RPMI7951 (cell line): ENCODE measurements around the gene KRTAP22-1. TPM values are rescaled to one million over a fixed set of nuclear protein-coding genes. Genes with fewer than 3 reads are reported as not detected.

Experiments
- DNase-seq: peaks from one replicate; pipeline ENCODE4 v3.0.0-alpha.2; 2012; ENCODE audit warnings: low read depth
- total RNA-seq: library from RNA; depleted of rRNA; stranded (reverse); fragments of >200 nt; shearing (Covaris generic); gene quantifications from 2 replicates; pipeline ENCODE4 v1.2.3, GENCODE V29; 2014; rRNA removed

KRTAP22-1 gene
- total RNA-seq, 1 experiment from 2014 or later, result not detected

DNA sequence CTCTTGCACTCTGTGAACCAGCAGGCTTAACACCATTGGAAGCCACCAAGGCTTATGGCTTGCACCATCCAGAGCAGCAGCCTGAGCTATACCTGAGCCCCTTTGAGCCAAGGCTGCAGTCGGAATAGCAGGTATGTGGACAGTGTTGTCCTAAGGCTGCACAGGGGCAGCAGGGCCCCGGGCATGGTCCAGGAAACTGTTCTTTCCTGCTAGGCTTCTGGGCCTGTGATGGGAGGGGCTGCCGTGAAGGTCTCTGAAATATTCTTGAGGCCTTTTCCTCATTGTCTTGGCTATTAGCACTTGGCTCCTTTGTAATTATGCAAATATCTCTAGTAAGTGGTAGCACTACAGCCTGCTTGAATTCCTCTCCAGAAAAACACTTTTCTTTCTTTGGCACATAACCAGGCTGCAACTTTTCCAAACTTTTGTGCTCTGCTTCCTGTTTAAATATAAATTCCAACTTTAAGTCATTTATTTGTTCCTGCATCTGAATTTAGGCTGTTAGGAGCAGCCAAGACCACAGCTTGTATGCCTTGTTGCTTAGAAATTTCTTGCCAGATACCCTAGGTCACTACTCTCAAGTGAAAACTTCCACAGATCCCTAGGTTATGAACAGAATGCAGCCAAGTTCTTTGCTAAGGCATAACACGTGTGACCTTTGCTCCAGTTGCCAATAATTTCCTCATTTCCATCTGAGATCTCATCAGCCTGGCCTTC lies 24.7 kb downstream of the KRTAP22-1 start:
- no peak for DNase-seq

DNA sequence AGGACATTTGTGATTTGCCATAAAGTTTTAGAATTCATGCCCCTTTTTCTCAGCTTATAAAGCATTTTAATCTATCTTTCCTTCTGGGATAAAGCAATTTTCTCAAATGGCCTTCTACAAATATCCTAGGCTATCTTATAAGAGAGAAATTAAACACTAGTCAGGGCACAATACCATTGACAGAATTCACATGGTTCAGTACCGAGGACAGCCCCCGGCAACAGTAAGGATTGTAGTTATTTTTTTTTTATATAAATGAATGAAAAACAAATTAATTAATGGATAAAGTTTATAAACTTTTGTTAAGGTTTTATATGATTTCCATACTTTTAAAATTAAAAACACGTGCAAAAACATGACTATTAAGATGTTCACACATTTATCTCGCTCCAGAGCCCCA lies 27.2 kb downstream of the KRTAP22-1 start:
- no peak for DNase-seq

DNA sequence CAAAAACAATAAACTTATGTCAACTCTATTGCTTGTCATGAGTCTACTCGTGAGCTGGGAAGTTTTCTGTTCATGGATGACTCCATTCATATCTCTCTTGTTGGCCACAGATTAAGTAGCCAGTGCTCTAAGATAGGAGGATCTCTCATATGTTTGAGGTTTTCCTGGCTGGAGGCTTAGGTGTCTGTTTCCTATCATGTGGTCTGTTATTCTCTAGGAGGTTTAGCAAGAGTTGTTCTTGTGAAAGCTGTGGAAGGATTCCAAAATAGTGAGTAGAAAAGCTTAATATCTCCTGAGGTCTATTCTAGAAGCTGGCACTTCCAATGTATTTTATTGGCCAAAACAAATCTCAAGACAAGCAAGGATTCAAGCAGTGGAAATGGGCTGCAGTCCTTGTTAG lies 28.3 kb downstream of the KRTAP22-1 start:
- no peak for DNase-seq

DNA sequence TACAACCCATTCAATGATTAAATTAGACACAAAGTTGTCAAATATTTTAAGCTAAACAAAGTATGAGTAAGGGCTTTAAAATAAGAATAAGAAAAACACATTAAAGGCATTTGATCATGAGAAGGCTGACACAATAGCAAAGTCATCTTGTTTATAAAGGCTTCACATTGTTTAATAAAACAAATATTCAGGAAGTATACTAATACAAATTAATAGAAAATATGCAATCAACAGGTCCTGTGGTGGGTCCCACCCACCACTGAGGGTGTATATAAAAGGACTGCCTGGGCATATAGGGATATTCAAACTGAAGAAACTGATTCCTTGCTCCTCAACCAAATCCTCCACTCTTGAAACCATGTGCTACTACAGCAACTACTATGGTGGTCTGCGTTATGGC lies 34.0 kb downstream of the KRTAP22-1 start, which contains the start of gene KRTAP20-2:
Gene KRTAP20-2, plus strand, starts transcription at position 301 of the 400 bp plus-strand sequence. Its CDS starts 58 bp downstream, at position 359.
- no peak for DNase-seq

DNA sequence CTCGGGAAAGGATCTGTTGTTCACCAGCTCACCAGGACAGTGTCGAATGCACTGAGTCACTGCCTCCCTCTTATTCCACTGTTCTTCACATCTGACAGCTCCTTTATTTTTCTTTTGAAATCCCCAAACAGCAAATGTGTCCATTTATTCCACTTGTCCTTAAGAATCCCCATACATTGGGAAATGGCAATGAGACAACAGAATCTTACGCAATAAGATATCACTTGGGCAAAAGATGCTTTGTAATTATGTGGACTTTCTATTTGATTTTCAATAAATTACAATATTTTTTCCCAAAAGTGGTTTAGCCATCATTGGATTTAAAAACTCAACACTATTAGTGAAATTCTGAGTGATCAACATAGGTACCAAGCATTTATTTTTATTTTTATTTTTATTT lies 37.8 kb downstream of the KRTAP22-1 start:
- DNase-seq, result no peak

DNA sequence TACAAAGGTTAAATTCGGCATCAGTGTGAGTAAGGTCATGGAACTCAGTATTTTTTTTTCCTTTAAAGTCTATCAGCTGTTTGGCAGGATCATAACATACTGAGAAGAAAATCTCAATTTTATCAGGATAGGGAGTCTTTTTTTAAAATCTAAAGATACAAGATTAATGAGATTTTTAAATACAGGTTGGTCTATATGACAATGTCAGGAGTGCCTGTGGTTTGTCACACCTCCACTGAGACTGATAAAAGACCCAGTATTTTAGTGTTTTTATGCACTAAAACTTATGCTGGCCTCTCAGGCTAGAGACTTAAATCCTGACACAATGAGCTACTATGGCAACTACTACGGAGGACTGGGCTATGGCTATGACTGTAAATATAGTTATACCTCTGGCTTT lies 41.7 kb downstream of the KRTAP22-1 start, which contains the start of gene KRTAP20-3:
Gene KRTAP20-3, plus strand, starts transcription at position 301 of the 400 bp plus-strand sequence.
- no peak for DNase-seq

DNA sequence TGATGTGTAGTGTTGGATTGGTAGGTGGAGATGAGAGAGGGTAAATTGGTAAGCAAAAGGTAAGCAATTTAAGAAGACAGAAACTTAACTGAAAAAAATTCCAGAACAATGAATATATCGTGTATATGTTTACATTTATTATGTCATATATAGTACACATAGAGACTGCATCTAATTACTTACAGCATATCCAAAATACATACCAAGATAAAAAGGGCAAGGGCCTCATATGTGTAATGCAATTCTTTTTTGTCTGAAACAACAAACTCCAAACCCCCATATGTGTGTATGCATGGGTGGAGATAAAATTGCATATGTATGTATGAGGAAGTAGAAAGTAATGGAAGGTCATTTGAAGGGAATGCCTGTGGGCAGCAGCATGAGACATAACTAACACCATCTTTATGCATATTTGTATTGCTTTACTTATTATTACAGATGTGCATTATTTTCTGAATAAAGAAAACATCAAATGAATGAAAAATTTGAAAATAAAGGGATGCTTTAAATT lies 46.1 kb downstream of the KRTAP22-1 start:
- no peak for DNase-seq

Other genes starting within 250 kb of the KRTAP22-1 start
- gene KRTAP13-2, start 228.8 kb upstream of the KRTAP22-1 start, total RNA-seq, result not detected in 2 replicates
- not detected in 2 replicates for gene KRTAP13-1, start 205.1 kb upstream of the KRTAP22-1 start, total RNA-seq
- gene KRTAP13-3, start 175.2 kb upstream of the KRTAP22-1 start, total RNA-seq, result not detected in 2 replicates
- gene KRTAP13-4, start 170.9 kb upstream of the KRTAP22-1 start, total RNA-seq, result not detected in 2 replicates
- gene KRTAP15-1, start 160.8 kb upstream of the KRTAP22-1 start, total RNA-seq, result not detected in 2 replicates
- gene KRTAP19-1, start 120.7 kb upstream of the KRTAP22-1 start, total RNA-seq, result not detected in 2 replicates
- not detected in 2 replicates for gene KRTAP19-2, start 113.7 kb upstream of the KRTAP22-1 start, total RNA-seq
- not detected in 2 replicates for gene KRTAP19-3, start 109.1 kb upstream of the KRTAP22-1 start, total RNA-seq
- gene KRTAP19-4, start 103.9 kb upstream of the KRTAP22-1 start, total RNA-seq, result not detected in 2 replicates
- gene KRTAP19-5, start 98.9 kb upstream of the KRTAP22-1 start, total RNA-seq, result not detected in 2 replicates
- gene KRTAP19-6, start 59.2 kb upstream of the KRTAP22-1 start, total RNA-seq, result not detected in 2 replicates
- gene KRTAP19-7, start 39.8 kb upstream of the KRTAP22-1 start, total RNA-seq, result not detected in 2 replicates
- not detected in 2 replicates for gene KRTAP22-2, start 10.7 kb upstream of the KRTAP22-1 start, total RNA-seq
- not detected in 2 replicates for gene KRTAP6-3, start 8.6 kb upstream of the KRTAP22-1 start, total RNA-seq
- not detected in 2 replicates for gene KRTAP6-2, start 2.2 kb upstream of the KRTAP22-1 start, total RNA-seq
- not detected in 2 replicates for gene KRTAP6-1, start 12.8 kb downstream of the KRTAP22-1 start, total RNA-seq
- not detected in 2 replicates for gene KRTAP20-1, start 15.3 kb downstream of the KRTAP22-1 start, total RNA-seq
- not detected in 2 replicates for gene KRTAP20-4, start 19.5 kb downstream of the KRTAP22-1 start, total RNA-seq
- gene KRTAP20-2, start 34.1 kb downstream of the KRTAP22-1 start, total RNA-seq, result not detected in 2 replicates
- not detected in 2 replicates for gene KRTAP20-3, start 41.8 kb downstream of the KRTAP22-1 start, total RNA-seq
- gene KRTAP21-3, start 117.7 kb downstream of the KRTAP22-1 start, total RNA-seq, result not detected in 2 replicates
- gene KRTAP21-2, start 146.2 kb downstream of the KRTAP22-1 start, total RNA-seq, result not detected in 2 replicates
- not detected in 2 replicates for gene KRTAP21-1, start 154.3 kb downstream of the KRTAP22-1 start, total RNA-seq
- not detected in 2 replicates for gene KRTAP8-1, start 212.2 kb downstream of the KRTAP22-1 start, total RNA-seq
- not detected in 2 replicates for gene KRTAP7-1, start 228.7 kb downstream of the KRTAP22-1 start, total RNA-seq